ENCODE measurements around the gene POLR1E.

The POLR1E gene

GRCh38 chr9:37520641-37521040, 34.9 kb downstream of the POLR1E start:
- H3K36me3 ChIP-seq (ENCODE audit: control insufficient read depth, insufficient read depth, low read length, severe bottlenecking), result peaks cover 60% of the 10 kb centered on the region
- no peak overlapping the region for H3K4me3 ChIP-seq (ENCODE audit: low read length)
- no peaks in the 10 kb centered on the region for H3K27me3 ChIP-seq (replicated peaks; ENCODE audit: control insufficient read depth, insufficient read depth, low read length)
- H3K9ac ChIP-seq (ENCODE audit: low read length), result no peak overlapping the region
- peak; percentile 7 for DNase-seq (ENCODE audit: low read depth)
- H3K4me1 ChIP-seq (ENCODE audit: control insufficient read depth, insufficient read depth, low read length), result no peaks in the 10 kb centered on the region
- no peaks in the 10 kb centered on the region for H3K9me3 ChIP-seq (ENCODE audit: control insufficient read depth, low read length)

GRCh38 chr9:37521111-37521510, 35.4 kb downstream of the POLR1E start:
- H3K9ac ChIP-seq (ENCODE audit: low read length), result no peak overlapping the region
- DNase-seq (ENCODE audit: low read depth), result no peak
- no peak overlapping the region for H3K4me3 ChIP-seq (ENCODE audit: low read length)
- peaks cover 60% of the 10 kb centered on the region for H3K36me3 ChIP-seq (ENCODE audit: control insufficient read depth, insufficient read depth, low read length, severe bottlenecking)
- no peaks in the 10 kb centered on the region for H3K9me3 ChIP-seq (ENCODE audit: control insufficient read depth, low read length)
- no peaks in the 10 kb centered on the region for H3K4me1 ChIP-seq (ENCODE audit: control insufficient read depth, insufficient read depth, low read length)
- H3K27me3 ChIP-seq (replicated peaks; ENCODE audit: control insufficient read depth, insufficient read depth, low read length), result no peaks in the 10 kb centered on the region

- Histone ChIP-seq H3K36me3 (ENCODE audit: control insufficient read depth, insufficient read depth, low read length, severe bottlenecking) (peaks cover 65% of the 10 kb centered on the region), H3K9ac (ENCODE audit: low read length) (no peak overlapping the region), H3K4me1 (ENCODE audit: control insufficient read depth, insufficient read depth, low read length) (no peaks in the 10 kb centered on the region), H3K27me3 (replicated peaks; ENCODE audit: control insufficient read depth, insufficient read depth, low read length) (no peaks in the 10 kb centered on the region), H3K9me3 (ENCODE audit: control insufficient read depth, low read length) (no peaks in the 10 kb centered on the region), H3K4me3 (ENCODE audit: low read length) (no peak overlapping the region)
- no peak for DNase-seq (ENCODE audit: low read depth)
Measured at GRCh38 chr9:37522971-37523370, 37.2 kb downstream of the POLR1E start.

GRCh38 chr9:37523916-37524315, 38.2 kb downstream of the POLR1E start:
- Histone ChIP-seq H3K9ac (ENCODE audit: low read length) (no peak overlapping the region), H3K36me3 (ENCODE audit: control insufficient read depth, insufficient read depth, low read length, severe bottlenecking) (peaks cover 66% of the 10 kb centered on the region), H3K4me3 (ENCODE audit: low read length) (no peak overlapping the region), H3K27me3 (replicated peaks; ENCODE audit: control insufficient read depth, insufficient read depth, low read length) (no peaks in the 10 kb centered on the region), H3K9me3 (ENCODE audit: control insufficient read depth, low read length) (no peaks in the 10 kb centered on the region), H3K4me1 (ENCODE audit: control insufficient read depth, insufficient read depth, low read length) (no peaks in the 10 kb centered on the region)
- no peak for DNase-seq (ENCODE audit: low read depth)

GRCh38 chr9:37528652-37529471, 43.1 kb downstream of the POLR1E start:
- no peak overlapping the region for H3K4me3 ChIP-seq (ENCODE audit: low read length)
- no peaks in the 10 kb centered on the region for H3K4me1 ChIP-seq (ENCODE audit: control insufficient read depth, insufficient read depth, low read length)
- peaks cover 58% of the 10 kb centered on the region for H3K36me3 ChIP-seq (ENCODE audit: control insufficient read depth, insufficient read depth, low read length, severe bottlenecking)
- H3K27me3 ChIP-seq (replicated peaks; ENCODE audit: control insufficient read depth, insufficient read depth, low read length), result no peaks in the 10 kb centered on the region
- no peak overlapping the region for H3K9ac ChIP-seq (ENCODE audit: low read length)
- H3K9me3 ChIP-seq (ENCODE audit: control insufficient read depth, low read length), result no peaks in the 10 kb centered on the region
- no peak for DNase-seq (ENCODE audit: low read depth)

GRCh38 chr9:37531699-37532098, 46.0 kb downstream of the POLR1E start:
- Histone ChIP-seq H3K27me3 (replicated peaks; ENCODE audit: control insufficient read depth, insufficient read depth, low read length) (no peaks in the 10 kb centered on the region), H3K4me3 (ENCODE audit: low read length) (no peak overlapping the region), H3K9me3 (ENCODE audit: control insufficient read depth, low read length) (no peaks in the 10 kb centered on the region), H3K36me3 (ENCODE audit: control insufficient read depth, insufficient read depth, low read length, severe bottlenecking) (peaks cover 50% of the 10 kb centered on the region), H3K9ac (ENCODE audit: low read length) (no peak overlapping the region), H3K4me1 (ENCODE audit: control insufficient read depth, insufficient read depth, low read length) (no peaks in the 10 kb centered on the region)
- DNase-seq (ENCODE audit: low read depth), result no peak

GRCh38 chr9:37534412-37534811, 48.7 kb downstream of the POLR1E start:
- H3K36me3 ChIP-seq (ENCODE audit: control insufficient read depth, insufficient read depth, low read length, severe bottlenecking), result peaks cover 48% of the 10 kb centered on the region
- H3K27me3 ChIP-seq (replicated peaks; ENCODE audit: control insufficient read depth, insufficient read depth, low read length), result no peaks in the 10 kb centered on the region
- H3K4me1 ChIP-seq (ENCODE audit: control insufficient read depth, insufficient read depth, low read length), result no peaks in the 10 kb centered on the region
- no peak for DNase-seq (ENCODE audit: low read depth)
- H3K4me3 ChIP-seq (ENCODE audit: low read length), result no peak overlapping the region
- no peak overlapping the region for H3K9ac ChIP-seq (ENCODE audit: low read length)
- no peaks in the 10 kb centered on the region for H3K9me3 ChIP-seq (ENCODE audit: control insufficient read depth, low read length)

GRCh38 chr9:37534901-37535300, 49.2 kb downstream of the POLR1E start:
- H3K9ac ChIP-seq (ENCODE audit: low read length), result no peak overlapping the region
- no peak for DNase-seq (ENCODE audit: low read depth)
- no peaks in the 10 kb centered on the region for H3K9me3 ChIP-seq (ENCODE audit: control insufficient read depth, low read length)
- no peaks in the 10 kb centered on the region for H3K4me1 ChIP-seq (ENCODE audit: control insufficient read depth, insufficient read depth, low read length)
- H3K4me3 ChIP-seq (ENCODE audit: low read length), result no peak overlapping the region
- no peaks in the 10 kb centered on the region for H3K27me3 ChIP-seq (replicated peaks; ENCODE audit: control insufficient read depth, insufficient read depth, low read length)
- H3K36me3 ChIP-seq (ENCODE audit: control insufficient read depth, insufficient read depth, low read length, severe bottlenecking), result peaks cover 48% of the 10 kb centered on the region

GRCh38 chr9:37538099-37538498, 52.4 kb downstream of the POLR1E start:
- H3K4me1 ChIP-seq (ENCODE audit: control insufficient read depth, insufficient read depth, low read length), result no peaks in the 10 kb centered on the region
- H3K9me3 ChIP-seq (ENCODE audit: control insufficient read depth, low read length), result no peaks in the 10 kb centered on the region
- H3K36me3 ChIP-seq (ENCODE audit: control insufficient read depth, insufficient read depth, low read length, severe bottlenecking), result peaks cover 46% of the 10 kb centered on the region
- H3K4me3 ChIP-seq (ENCODE audit: low read length), result no peak overlapping the region
- H3K9ac ChIP-seq (ENCODE audit: low read length), result no peak overlapping the region
- no peaks in the 10 kb centered on the region for H3K27me3 ChIP-seq (replicated peaks; ENCODE audit: control insufficient read depth, insufficient read depth, low read length)
- DNase-seq (ENCODE audit: low read depth), result no peak

GRCh38 chr9:37539634-37540033, 53.9 kb downstream of the POLR1E start:
- no peak for DNase-seq (ENCODE audit: low read depth)
- Histone ChIP-seq H3K9me3 (ENCODE audit: control insufficient read depth, low read length) (no peaks in the 10 kb centered on the region), H3K36me3 (ENCODE audit: control insufficient read depth, insufficient read depth, low read length, severe bottlenecking) (peaks cover 46% of the 10 kb centered on the region), H3K4me3 (ENCODE audit: low read length) (no peak overlapping the region), H3K4me1 (ENCODE audit: control insufficient read depth, insufficient read depth, low read length) (no peaks in the 10 kb centered on the region), H3K27me3 (replicated peaks; ENCODE audit: control insufficient read depth, insufficient read depth, low read length) (no peaks in the 10 kb centered on the region), H3K9ac (ENCODE audit: low read length) (no peak overlapping the region)

- peaks cover 44% of the 10 kb centered on the region for H3K36me3 ChIP-seq (ENCODE audit: control insufficient read depth, insufficient read depth, low read length, severe bottlenecking)
- H3K4me3 ChIP-seq (ENCODE audit: low read length), result no peak overlapping the region
- DNase-seq (ENCODE audit: low read depth), result no peak
- no peak overlapping the region for H3K9ac ChIP-seq (ENCODE audit: low read length)
- H3K4me1 ChIP-seq (ENCODE audit: control insufficient read depth, insufficient read depth, low read length), result no peaks in the 10 kb centered on the region
- no peaks in the 10 kb centered on the region for H3K27me3 ChIP-seq (replicated peaks; ENCODE audit: control insufficient read depth, insufficient read depth, low read length)
- no peaks in the 10 kb centered on the region for H3K9me3 ChIP-seq (ENCODE audit: control insufficient read depth, low read length)
Measured at GRCh38 chr9:37540634-37541033, 54.9 kb downstream of the POLR1E start.

- H3K4me3 ChIP-seq (ENCODE audit: low read length), result no peak overlapping the region
- no peak overlapping the region for H3K9ac ChIP-seq (ENCODE audit: low read length)
- peaks cover 36% of the 10 kb centered on the region for H3K36me3 ChIP-seq (ENCODE audit: control insufficient read depth, insufficient read depth, low read length, severe bottlenecking)
- H3K9me3 ChIP-seq (ENCODE audit: control insufficient read depth, low read length), result no peaks in the 10 kb centered on the region
- no peak for DNase-seq (ENCODE audit: low read depth)
- H3K4me1 ChIP-seq (ENCODE audit: control insufficient read depth, insufficient read depth, low read length), result no peaks in the 10 kb centered on the region
- H3K27me3 ChIP-seq (replicated peaks; ENCODE audit: control insufficient read depth, insufficient read depth, low read length), result no peaks in the 10 kb centered on the region
Measured at GRCh38 chr9:37541465-37541864, 55.7 kb downstream of the POLR1E start.
